HG03280 (cell line): Measurements from ENCODE around the gene E4F1.
"Not testable (repeated sequence)": the region's sequence is repeated elsewhere in the genome, so short reads cannot be mapped to it uniquely, and the experiment has no call there.

Experiments used
- ATAC-seq: cut with Tn5 transposase; IDR thresholded peaks from one replicate; pipeline ENCODE4 v1.9.1; 2021; ENCODE audit warnings: mild to moderate bottlenecking, moderate library complexity; ENCODE audit not compliant: unreplicated experiment

The E4F1 gene

DNA sequence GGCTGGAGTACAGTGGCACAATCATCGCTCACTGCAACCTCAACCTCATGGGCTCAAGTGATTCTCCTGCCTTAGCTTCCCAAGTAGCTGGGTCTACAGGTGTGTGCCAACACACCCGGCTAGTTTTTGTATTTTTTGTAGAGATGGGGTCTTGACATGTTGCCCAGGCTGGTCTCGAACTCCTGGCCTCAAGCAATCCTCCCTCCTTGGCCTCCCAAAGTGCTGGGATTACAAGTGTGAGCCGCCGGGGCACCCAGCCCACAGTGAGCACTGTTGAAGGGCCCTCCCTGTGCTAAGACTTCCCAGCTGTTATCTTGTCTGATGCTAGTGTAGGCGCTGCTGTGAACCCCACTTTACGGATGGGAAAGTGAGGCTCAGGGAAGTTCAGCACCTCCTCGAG lies 35.0 kb upstream of the E4F1 start:
- no peak for ATAC-seq

- ATAC-seq = no peak
Observed at GRCh38 chr16:2189252-2189893, 34.0 kb upstream of the E4F1 start.

GRCh38 chr16:2190002-2190658 lies 33.3 kb upstream of the E4F1 start:
- ATAC-seq = no peak

DNA sequence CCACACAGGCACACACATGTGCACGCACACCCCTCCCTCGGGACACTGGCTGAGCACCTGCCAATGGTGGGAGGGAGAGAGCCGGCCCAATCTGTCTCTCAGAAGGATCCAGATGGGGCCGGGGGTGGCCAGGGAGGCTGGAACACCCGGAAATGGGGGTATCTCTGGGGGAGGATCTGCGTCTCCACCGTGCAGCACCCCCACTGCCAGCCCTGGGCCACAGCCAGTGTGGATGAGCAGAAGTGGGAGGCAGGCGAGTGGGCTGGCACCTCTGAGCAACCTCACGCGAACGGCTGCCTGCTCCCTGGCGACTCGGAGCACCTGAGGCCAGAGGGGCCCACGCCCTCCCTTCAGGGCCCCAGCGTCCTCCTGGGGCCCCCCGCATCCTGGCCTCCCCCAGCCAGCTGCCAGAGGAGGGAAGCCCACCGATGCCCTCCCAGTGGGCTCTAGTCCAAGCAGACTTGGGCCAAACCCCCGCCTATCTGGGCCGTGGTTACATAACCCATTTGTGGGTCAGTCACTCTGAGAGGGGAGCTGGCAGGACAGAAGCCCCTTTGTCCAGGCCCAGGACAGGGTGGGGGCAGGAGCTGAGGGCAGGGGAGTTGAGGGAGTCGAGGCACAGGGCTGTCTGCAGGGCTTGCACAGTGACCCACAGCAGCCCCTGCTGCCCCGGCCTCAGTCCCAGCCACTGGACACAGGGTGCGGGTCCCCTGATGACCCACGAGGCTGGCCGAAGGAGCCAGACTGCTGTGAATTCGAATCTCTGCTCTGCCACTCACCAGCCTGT lies 32.5 kb upstream of the E4F1 start:
- no peak for ATAC-seq

DNA sequence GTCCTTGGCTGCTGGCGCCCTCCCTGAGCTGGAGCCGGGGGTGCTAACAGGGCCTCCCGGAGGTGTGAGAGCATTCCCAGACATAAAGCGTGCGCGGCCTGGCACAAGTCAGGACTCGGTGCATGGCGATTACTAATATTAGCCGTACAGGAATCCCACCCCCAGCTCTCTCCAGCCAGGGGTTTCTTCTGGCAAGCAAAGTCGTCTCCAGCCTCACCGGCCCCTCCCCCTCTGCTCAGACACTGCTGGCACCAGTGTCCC lies 32.0 kb upstream of the E4F1 start:
- no peak for ATAC-seq

- ATAC-seq = no peak
Observed at GRCh38 chr16:2194166-2194834, 29.1 kb upstream of the E4F1 start.

DNA sequence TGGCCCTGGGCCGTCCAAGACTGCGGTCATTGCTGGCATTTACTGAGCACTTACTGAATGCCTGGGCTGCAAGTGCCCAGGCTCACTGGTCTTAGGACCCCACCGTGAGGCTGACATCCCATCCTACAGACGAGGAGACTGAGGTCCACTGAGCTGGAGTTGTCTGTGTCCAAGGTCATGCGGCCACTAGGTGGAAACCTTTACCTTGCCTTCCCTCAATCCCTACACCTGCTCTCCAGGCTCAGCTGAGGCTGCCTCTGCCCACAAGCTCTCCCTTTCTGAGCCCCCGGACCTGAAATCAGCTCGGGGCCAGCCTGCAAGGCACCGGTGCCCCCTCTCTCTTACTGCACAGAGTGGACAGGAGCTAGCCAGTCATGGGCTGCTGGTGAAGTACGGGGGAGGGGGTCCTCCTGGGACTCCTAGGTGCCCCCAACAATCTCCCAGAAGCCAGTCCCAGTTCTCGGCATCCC lies 28.5 kb upstream of the E4F1 start:
- ATAC-seq = no peak

- no peak for ATAC-seq
Observed at GRCh38 chr16:2195322-2196161, 27.8 kb upstream of the E4F1 start.

DNA sequence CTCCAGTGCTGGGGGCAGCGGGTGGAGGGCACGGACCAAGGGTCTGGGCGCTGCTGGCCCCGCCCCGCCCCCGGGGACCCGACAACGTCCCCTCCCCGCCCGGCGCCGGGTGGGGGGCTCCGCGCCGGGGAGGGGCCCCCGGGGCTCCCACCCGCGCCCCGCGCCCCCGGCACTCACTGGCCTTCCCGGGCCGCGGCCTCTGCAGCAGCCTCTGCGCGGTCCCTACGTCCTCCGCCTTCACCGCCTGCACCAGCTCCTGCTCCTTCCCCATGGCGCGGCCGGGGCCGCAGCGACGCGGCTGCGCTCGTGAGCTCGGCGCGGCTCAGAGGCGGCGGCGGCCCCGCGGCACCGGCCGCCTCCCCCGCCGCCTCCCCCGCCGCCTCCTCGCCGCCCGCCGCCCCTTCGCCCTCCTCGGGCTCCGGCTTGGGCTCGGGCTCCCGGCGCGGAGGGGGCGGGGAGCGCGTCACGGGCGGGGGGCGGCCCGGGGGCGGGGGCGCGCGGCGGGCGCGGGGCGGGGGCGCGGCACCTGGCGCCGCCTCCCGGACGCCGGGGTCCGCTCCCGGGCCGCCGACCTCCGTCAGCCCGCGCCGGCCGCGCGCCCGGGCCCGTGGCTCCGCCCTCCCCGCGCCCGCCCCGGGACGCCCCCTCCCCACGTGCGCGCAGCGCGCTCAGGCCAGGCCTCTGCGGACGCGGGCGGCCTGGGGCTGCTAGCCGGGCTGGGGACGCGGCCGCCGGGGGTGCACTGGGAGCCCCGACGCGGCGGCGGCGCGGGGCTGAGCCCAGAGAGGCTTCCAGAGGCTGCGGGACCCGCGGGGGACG lies 27.0 kb upstream of the E4F1 start, which contains the start of gene CASKIN1:
TSS of gene CASKIN1 (minus strand) at position 444 of the 819 bp plus-strand sequence. CDS start at position 271, 173 bp downstream.
- ATAC-seq = no peak

- no peak for ATAC-seq
Observed at GRCh38 chr16:2196981-2197511, 26.3 kb upstream of the E4F1 start.

DNA sequence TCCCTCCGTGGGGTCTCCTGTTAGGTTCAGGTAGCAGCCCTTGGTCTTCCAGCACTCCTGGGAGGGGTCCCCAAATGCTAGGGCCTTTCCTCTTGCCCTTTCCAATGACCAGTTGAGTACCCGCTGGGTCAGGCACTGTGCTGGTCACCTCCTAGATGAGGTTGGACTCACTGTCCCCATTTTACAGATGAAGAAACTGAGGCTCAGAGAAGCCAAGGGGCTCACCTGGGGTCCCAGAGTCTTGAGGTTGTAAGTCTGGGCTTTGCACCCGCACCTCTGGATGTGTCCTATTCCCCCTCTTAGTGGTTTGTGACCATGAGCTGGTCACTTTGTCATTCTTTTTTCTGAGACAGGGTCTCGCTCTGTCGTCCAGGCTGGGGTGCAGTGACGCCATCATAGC lies 25.6 kb upstream of the E4F1 start:
- ATAC-seq = no peak

DNA sequence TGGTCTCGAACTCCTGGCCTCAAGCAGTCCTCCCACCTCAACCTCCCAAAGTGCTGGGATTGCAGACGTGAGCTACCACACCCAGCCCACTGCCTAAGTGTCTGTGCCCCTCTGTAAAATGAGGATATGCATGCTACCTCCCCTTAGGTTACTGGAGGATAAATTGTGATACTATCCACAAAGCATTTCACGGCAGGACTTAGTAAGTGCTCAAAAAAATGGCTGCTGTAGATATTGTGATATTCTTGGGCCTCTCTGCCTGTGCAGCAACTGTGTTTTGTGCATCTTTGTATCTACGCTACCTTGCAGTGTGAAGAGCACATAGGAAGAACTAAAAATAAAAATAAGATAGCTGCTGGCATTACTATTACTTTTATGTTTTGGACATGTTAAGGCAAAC lies 25.1 kb upstream of the E4F1 start:
- no peak for ATAC-seq

DNA sequence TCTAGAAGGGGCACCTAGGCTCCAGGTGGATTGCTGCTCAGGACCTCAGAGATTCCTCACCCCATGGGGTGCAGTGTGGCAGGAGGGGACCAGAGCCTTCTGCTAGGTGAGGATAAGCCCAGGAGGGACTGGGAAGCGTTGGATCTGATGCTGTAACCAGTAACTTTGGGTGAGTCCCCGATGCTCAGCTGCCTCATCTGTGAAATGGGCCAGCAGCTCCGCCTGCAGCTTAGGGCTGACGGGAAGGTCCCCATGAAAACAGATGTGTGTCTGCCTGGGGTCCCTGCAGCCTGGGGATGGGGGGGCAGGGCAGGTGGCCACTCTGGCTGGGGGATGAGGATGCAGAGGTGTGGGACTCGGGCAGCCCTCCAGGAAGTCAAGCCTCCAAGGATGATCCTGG lies 24.3 kb upstream of the E4F1 start:
- ATAC-seq = no peak

DNA sequence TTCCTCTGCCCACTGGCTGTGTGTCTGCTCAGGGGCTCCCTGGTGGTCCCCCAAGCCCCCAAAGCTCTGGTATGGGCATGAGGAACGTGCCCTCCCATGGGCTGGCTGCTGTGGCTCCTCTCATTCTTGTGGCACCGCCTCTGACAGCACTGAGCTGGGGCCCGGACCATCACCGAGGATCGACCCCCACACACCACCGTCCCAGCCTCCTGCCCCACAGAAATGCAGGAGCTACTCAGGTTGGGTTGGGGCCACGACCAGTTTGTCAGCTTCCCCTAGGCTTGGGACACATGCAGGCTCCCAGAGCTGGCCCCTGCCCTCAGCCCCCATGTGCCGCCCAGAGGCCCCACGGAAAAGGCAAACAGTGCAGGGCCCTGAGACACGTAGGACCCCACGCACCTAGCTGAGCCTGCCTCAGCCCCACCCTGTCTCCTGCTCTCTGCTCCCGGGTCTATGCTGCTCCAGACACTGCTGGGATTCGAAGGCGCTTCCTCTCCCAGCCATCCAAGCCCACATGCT lies 23.7 kb upstream of the E4F1 start:
- no peak for ATAC-seq

- no peak for ATAC-seq
Observed at GRCh38 chr16:2200313-2200712, 23.1 kb upstream of the E4F1 start.

DNA sequence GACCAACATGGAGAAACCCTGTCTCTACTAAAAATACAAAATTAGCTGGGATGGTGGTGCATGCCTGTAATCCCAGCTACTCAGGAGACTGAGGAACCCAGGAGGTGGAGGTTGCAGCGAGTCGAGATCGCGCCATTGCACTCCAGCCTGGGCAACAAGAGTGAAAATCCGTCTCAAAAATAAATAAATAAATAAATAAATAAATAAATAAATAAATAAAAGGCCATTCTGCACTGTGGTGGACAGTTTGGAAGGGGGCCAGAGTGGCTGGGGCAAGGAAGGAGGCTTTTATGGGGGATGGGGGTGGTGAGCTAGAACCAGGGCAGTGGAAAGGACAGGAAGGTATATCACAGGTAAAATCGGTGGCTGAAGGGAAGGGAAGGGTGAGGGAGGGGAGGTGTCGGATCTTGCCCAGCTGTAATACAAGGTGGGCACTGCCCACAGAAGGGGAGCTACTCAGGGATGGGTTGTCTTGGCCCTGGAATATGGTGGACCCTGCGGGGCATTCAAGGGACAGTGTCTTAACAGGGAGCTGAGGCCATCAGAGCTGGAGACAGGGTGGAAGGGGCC lies 20.2 kb upstream of the E4F1 start:
- not testable (repeated sequence) for ATAC-seq

DNA sequence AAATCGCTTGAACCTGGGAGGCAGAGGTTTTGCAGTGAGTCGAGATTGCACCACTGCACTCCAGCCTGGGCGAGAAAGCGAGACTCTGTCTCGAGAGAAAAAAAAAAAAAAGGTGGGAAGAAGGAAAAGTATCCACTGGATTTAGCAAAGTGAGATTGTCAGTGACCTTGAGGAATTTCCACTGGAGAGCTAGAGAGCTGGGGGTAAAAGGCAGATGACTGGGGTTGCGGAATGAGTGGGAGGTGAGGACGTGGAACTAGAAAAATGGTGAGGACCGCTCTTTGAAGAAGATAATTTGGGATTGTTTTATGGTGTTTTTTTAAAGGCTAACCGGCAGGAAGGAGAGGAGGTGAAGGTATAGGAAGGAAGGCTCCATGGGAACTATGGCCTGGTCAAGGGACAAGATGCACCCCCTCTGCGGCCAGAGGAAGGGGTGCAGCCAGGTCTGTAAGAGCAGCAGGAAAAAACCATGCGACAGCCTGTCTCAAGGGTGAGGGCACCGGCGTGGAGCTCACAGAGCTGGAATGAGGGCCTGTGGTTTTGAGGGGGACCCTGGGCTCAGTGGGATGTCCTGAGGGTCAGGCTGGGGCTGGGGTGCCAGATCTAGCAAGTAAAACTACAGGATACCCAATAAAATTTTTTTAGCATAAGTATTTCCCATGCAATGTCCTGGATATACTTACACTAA lies 18.8 kb upstream of the E4F1 start:
- no peak for ATAC-seq
